H9 (cell line): ENCODE results near the gene CACTIN. TPM values are rescaled to one million over a fixed set of nuclear protein-coding genes. Genes with fewer than 3 reads are reported as not detected.

Experiments
- DNase-seq: peaks from one replicate; pipeline ENCODE4 v3.0.0-alpha.2; 2017
- H2AFZ ChIP-seq: one replicate; pipeline ENCODE4 v1.6.1; 2013; ENCODE audit warnings: mild to moderate bottlenecking, low read length, control low read depth, moderate library complexity
- H2AK5ac ChIP-seq: 2 replicates; pipeline ENCODE4 v1.6.1; 2013; ENCODE audit warnings: low read length, control low read depth, mixed read lengths; ENCODE audit not compliant: insufficient read length
- H2BK120ac ChIP-seq: one replicate; pipeline ENCODE4 v1.6.1; 2013; ENCODE audit warnings: low read depth, mild to moderate bottlenecking, low read length, control low read depth, inconsistent platforms; ENCODE audit not compliant: poor library complexity, severe bottlenecking
- H2BK12ac ChIP-seq: 2 replicates; pipeline ENCODE4 v1.6.1; 2013; ENCODE audit warnings: low read length, control low read depth, mixed read lengths, low read depth; ENCODE audit not compliant: insufficient read length
- H2BK15ac ChIP-seq: 2 replicates; pipeline ENCODE4 v1.6.1; 2013; ENCODE audit warnings: low read depth, low read length, control low read depth
- H2BK20ac ChIP-seq: one replicate; pipeline ENCODE4 v1.6.1; 2013; ENCODE audit warnings: low read depth, mild to moderate bottlenecking, low read length, control low read depth, inconsistent platforms; ENCODE audit not compliant: poor library complexity, severe bottlenecking
- H2BK5ac ChIP-seq: 2 replicates; pipeline ENCODE4 v1.6.1; 2013; ENCODE audit warnings: low read length, control low read depth, mixed read lengths; ENCODE audit not compliant: insufficient read length
- H3K14ac ChIP-seq: 2 replicates; pipeline ENCODE4 v1.6.1; 2013; ENCODE audit warnings: low read length, control low read depth; ENCODE audit not compliant: insufficient read depth
- H3K18ac ChIP-seq: 2 replicates; pipeline ENCODE4 v1.6.1; 2013; ENCODE audit warnings: low read depth, mild to moderate bottlenecking, mixed read lengths, low read length, control low read depth; ENCODE audit not compliant: insufficient read length
- H3K23ac ChIP-seq: 2 replicates; pipeline ENCODE4 v1.6.1; 2013; ENCODE audit warnings: low read length, control low read depth, mixed read lengths, low read depth; ENCODE audit not compliant: insufficient read length
- H3K23me2 ChIP-seq: 2 replicates; pipeline ENCODE4 v1.6.1; 2013; ENCODE audit warnings: low read depth, mild to moderate bottlenecking, mixed read lengths, low read length, control low read depth; ENCODE audit not compliant: insufficient read length, poor library complexity, severe bottlenecking
- H3K27ac ChIP-seq: 2 replicates; pipeline ENCODE4 v1.5.1; 2013; ENCODE audit warnings: low read length, control low read depth, mixed read lengths, low read depth; ENCODE audit not compliant: insufficient read length
- H3K27me3 ChIP-seq: 2 replicates; pipeline ENCODE4 v1.6.1; 2013; ENCODE audit warnings: low read length, control low read depth, inconsistent platforms; ENCODE audit not compliant: insufficient read depth
- H3K4ac ChIP-seq: 2 replicates; pipeline ENCODE4 v1.6.1; 2013; ENCODE audit warnings: low read depth, mild to moderate bottlenecking, control low read depth, inconsistent platforms, low read length, moderate library complexity
- H3K4me1 ChIP-seq: 2 replicates; pipeline ENCODE4 v1.6.1; 2013; ENCODE audit warnings: low read length, control low read depth, inconsistent platforms; ENCODE audit not compliant: insufficient read depth
- H3K4me2 ChIP-seq: 2 replicates; pipeline ENCODE4 v1.6.1; 2013; ENCODE audit warnings: low read length, control low read depth, mixed read lengths; ENCODE audit not compliant: insufficient read length, insufficient read depth
- H3K56ac ChIP-seq: 2 replicates; pipeline ENCODE4 v1.6.1; 2013; ENCODE audit warnings: low read depth, mild to moderate bottlenecking, mixed read lengths, low read length, control low read depth; ENCODE audit not compliant: insufficient read length
- H3K79me1 ChIP-seq: 2 replicates; pipeline ENCODE4 v1.6.1; 2013; ENCODE audit warnings: low read depth, mild to moderate bottlenecking, moderate library complexity, low read length, control low read depth, inconsistent platforms; ENCODE audit not compliant: insufficient read depth, poor library complexity, severe bottlenecking
- H3K79me2 ChIP-seq: 2 replicates; pipeline ENCODE4 v1.6.1; 2013; ENCODE audit warnings: low read length, control low read depth, inconsistent platforms; ENCODE audit not compliant: insufficient read depth
- H3K9ac ChIP-seq: 2 replicates; pipeline ENCODE4 v1.6.1; 2013; ENCODE audit warnings: low read length, control low read depth, mixed read lengths; ENCODE audit not compliant: insufficient read length; ENCODE audit errors: extremely low read depth
- H3K9me3 ChIP-seq: one replicate; pipeline ENCODE4 v1.6.1; 2013; ENCODE audit warnings: low read depth, low read length, inconsistent platforms; ENCODE audit not compliant: control insufficient read depth
- H3T11ph ChIP-seq: one replicate; pipeline ENCODE4 v1.6.1; 2013; ENCODE audit warnings: mild to moderate bottlenecking, low read length, control low read depth, inconsistent platforms
- H4K20me1 ChIP-seq: one replicate; pipeline ENCODE4 v1.6.1; 2013; ENCODE audit not compliant: control insufficient read depth, insufficient read length, insufficient read depth
- H4K5ac ChIP-seq: 2 replicates; pipeline ENCODE4 v1.6.1; 2013; ENCODE audit warnings: low read depth, mild to moderate bottlenecking, mixed read lengths, low read length, control low read depth; ENCODE audit not compliant: insufficient read length
- H4K8ac ChIP-seq: replicated peaks from 2 replicates; pipeline ENCODE4 v1.6.1; 2013; ENCODE audit warnings: low read length, control low read depth, mixed read lengths, low read depth; ENCODE audit not compliant: insufficient read length
- H4K91ac ChIP-seq: 2 replicates; pipeline ENCODE4 v1.6.1; 2013; ENCODE audit warnings: low read depth, mild to moderate bottlenecking, moderate library complexity, mixed read lengths, low read length, control low read depth; ENCODE audit not compliant: insufficient read length
- H3K27ac Mint-ChIP-seq, 3 experiments: 2 replicates in 2 of 3; 3 replicates in 1 of 3; pipeline ENCODE4 v1.8.0; 2020 to 2021; ENCODE audit warnings: mixed read lengths in 3 of 3, mild to moderate bottlenecking in 1 of 3, moderate library complexity in 1 of 3
- H3K27me3 Mint-ChIP-seq: 2 replicates; pipeline ENCODE4 v1.8.0; 2021; ENCODE audit warnings: low read depth, mild to moderate bottlenecking, moderate library complexity, mixed read lengths
- H3K36me3 Mint-ChIP-seq, 3 experiments: 2 replicates in 2 of 3; 3 replicates in 1 of 3; pipeline ENCODE4 v1.8.0; 2020 to 2021; ENCODE audit warnings: low read depth in 3 of 3, mixed read lengths in 3 of 3; ENCODE audit not compliant: insufficient read depth in 1 of 3
- H3K4me1 Mint-ChIP-seq, 2 experiments: 2 replicates each; pipeline ENCODE4 v1.8.0; 2020; ENCODE audit warnings: mixed read lengths in 2 of 2
- H3K4me3 Mint-ChIP-seq, 2 experiments: 2 replicates in 1 of 2; 3 replicates in 1 of 2; pipeline ENCODE4 v1.8.0; 2020 to 2021; ENCODE audit warnings: mild to moderate bottlenecking in 2 of 2, mixed read lengths in 2 of 2, moderate library complexity in 1 of 2
- H3K9me3 Mint-ChIP-seq, 2 experiments: 2 replicates in 1 of 2; 3 replicates in 1 of 2; pipeline ENCODE4 v1.8.0; 2020; ENCODE audit warnings: mild to moderate bottlenecking in 2 of 2, mixed read lengths in 2 of 2, moderate library complexity in 1 of 2
- CTCF ChIP-seq: fragments of 200-600 bp; sonication (generic); conservative IDR thresholded peaks from 3 replicates; pipeline ENCODE4 v1.8.0; 2021; ENCODE audit warnings: antibody characterized with exemption, mild to moderate bottlenecking
- WGBS: extraction: QIAGEN DNeasy Blood & Tissue Kit; methylation state at CpG from one replicate; pipeline ENCODE4 v1.1.7; 2013; ENCODE audit warnings: missing lambda C conversion rate, low lambda C conversion rate, mixed read lengths; ENCODE audit not compliant: insufficient read length; ENCODE audit errors: extremely low coverage; 5-methylcytosine and 5-hydroxymethylcytosine counted together
- total RNA-seq: library from RNA; stranded (reverse); gene quantifications from 2 replicates; pipeline ENCODE4 v1.2.1, GENCODE V29; 2021

Gene CACTIN
- total RNA-seq, 1 experiment from 2014 or later: 37.3 TPM

DNA sequence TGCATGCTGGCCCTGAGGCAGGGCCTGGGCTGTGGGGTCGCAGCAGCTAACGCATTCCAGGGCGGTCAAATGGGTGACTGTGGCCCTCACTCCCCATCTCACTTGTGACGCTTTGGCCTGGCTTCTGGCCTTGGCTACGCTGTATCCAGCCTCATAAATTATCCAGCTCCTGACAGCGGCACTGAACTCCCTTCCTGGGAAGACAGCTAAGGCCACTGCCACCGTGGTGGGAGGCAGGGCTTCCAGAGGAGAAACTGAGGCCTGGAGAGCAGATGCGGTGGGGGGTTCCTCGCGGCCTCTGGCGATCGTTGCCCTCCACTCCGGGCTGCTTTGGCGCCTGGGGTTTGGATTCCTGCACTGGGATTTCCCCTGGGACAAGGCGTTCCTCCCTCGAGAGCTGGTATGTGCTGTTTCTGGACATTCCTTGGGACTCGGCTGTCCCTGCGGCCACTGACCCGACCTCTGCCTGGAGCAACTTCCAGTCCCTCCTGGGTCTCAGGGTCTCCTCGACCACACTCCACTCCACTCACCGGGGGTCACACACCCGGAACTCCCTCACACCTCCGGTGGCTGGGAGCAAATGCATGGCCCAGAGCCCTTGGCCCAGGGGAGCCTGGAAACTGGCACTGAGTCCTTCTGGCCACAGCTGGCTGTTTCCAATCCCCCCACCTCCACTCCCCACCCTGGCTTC, 23.3 kb downstream of the CACTIN start:
- Mint-ChIP-seq H3K9me3 (peaks cover 0 to 4% of the 10 kb centered on the region in 2 experiments; a peak in 1 of 5 replicates), H3K27ac (no peak overlapping the region), H3K27me3 (peaks cover 4% of the 10 kb centered on the region), H3K4me1 (peaks cover 10 to 11% of the 10 kb centered on the region in 2 experiments), H3K36me3 (no peaks in the 10 kb centered on the region), H3K4me3 (no peak overlapping the region)
- no CpG with 5 or more reads among the region's 23 CpGs for WGBS
- Histone ChIP-seq H2BK20ac (no peak overlapping the region), H3K4ac (no peak overlapping the region), H4K5ac (no peak overlapping the region), H3K4me1 (no peaks in the 10 kb centered on the region; the same call in 1 of the 2 replicates), H4K8ac (no peak overlapping the region), H3K23ac (no peak overlapping the region), H3K23me2 (peaks cover 2% of the 10 kb centered on the region), H3K4me2 (no peak overlapping the region), H4K20me1 (no peaks in the 10 kb centered on the region), H3K27me3 (peaks cover 5% of the 10 kb centered on the region; the same call in 1 of the 2 replicates), H2BK12ac (no peak overlapping the region), H4K91ac (no peak overlapping the region), H3K9me3 (no peaks in the 10 kb centered on the region), H2AK5ac (no peak overlapping the region), H3K9ac (no peak overlapping the region), H3T11ph (no peak overlapping the region), H2BK5ac (no peak overlapping the region), H3K79me1 (no peaks in the 10 kb centered on the region), H3K18ac (no peak overlapping the region), H3K14ac (no peak overlapping the region; the same call in 1 of the 2 replicates), H2AFZ (no peak overlapping the region), H2BK15ac (no peak overlapping the region), H2BK120ac (no peak overlapping the region), H3K79me2 (no peaks in the 10 kb centered on the region), H3K27ac (no peak overlapping the region), H3K56ac (no peak overlapping the region)
- TF ChIP-seq CTCF: no peak
- no peak for DNase-seq
